GM10248 (cell line): Measurements from ENCODE around the gene NUP93.

ENCODE experiments used
- CTCF ChIA-PET: fragments of 300-600 bp; sonication (Branson Sonifier 250); formaldehyde crosslinking; extraction: SDS; loops from one replicate; lab custom pipeline; 2021; ENCODE audit warnings: antibody characterized with exemption; lab: Yijun Ruan, JAX
- POLR2A ChIA-PET: fragments of 350-650 bp; sonication (Branson Sonifier 250); formaldehyde crosslinking; extraction: SDS; loops from one replicate; lab custom pipeline; 2020; ENCODE audit warnings: antibody characterized with exemption; lab: Yijun Ruan, JAX
- DNase-seq: peaks from one replicate; pipeline ENCODE4 v3.0.0; 2012; ENCODE audit errors: extremely low spot score
- CTCF ChIP-seq: IDR thresholded peaks from 2 replicates; pipeline ENCODE4 v1.5.1; 2012; ENCODE audit warnings: mild to moderate bottlenecking, low read depth; ENCODE audit errors: extremely low read depth, missing control alignments, control extremely low read depth

Gene NUP93

GRCh38 chr16:56769677-56770076, 39.7 kb downstream of the NUP93 start:
- ChIA-PET POLR2A (no interaction called here), CTCF (interaction anchor here (0.9 to 1.2 kb wide), 3 partner anchors 8 to 37 kb away, joined by 3 to 4 read pairs (median 3); no protein-coding TSS in a partner anchor)
- TF ChIP-seq CTCF = no peak
- no peak for DNase-seq

GRCh38 chr16:56771558-56772279, 41.8 kb downstream of the NUP93 start:
- TF ChIP-seq CTCF = no peak
- CTCF ChIA-PET = interaction anchor here (2.0 kb wide), 1 partner anchor 15 kb away, joined by 5 read pairs; no protein-coding TSS in a partner anchor
- DNase-seq = no peak
- POLR2A ChIA-PET = no interaction called here

- POLR2A ChIA-PET = interaction anchor here (0.6 kb wide), 1 partner anchor 42 kb away, joined by 3 read pairs; no protein-coding TSS in a partner anchor
- CTCF ChIA-PET = interaction anchor here (1.3 to 2.3 kb wide), 3 partner anchors 12 to 30 kb away, joined by 4 to 6 read pairs (median 5); no protein-coding TSS in a partner anchor
Observed at GRCh38 chr16:56773532-56773931, 43.6 kb downstream of the NUP93 start.

GRCh38 chr16:56774016-56774680, 44.2 kb downstream of the NUP93 start:
- no peak for DNase-seq
- ChIA-PET POLR2A (interaction anchor here (0.7 kb wide), 1 partner anchor 248 kb away, joined by 5 read pairs; no protein-coding TSS in a partner anchor), CTCF (interaction anchor here (1.0 to 2.3 kb wide), 3 partner anchors 12 to 25 kb away, joined by 3 to 6 read pairs (median 5); no protein-coding TSS in a partner anchor)
- no peak for TF ChIP-seq CTCF

More at GRCh38 chr16:56773532-56773931, 43.6 kb downstream of the NUP93 start:
- TF ChIP-seq CTCF = no peak
- DNase-seq = no peak

GRCh38 chr16:56775162-56775561, 45.2 kb downstream of the NUP93 start:
- POLR2A ChIA-PET = no interaction called here
- CTCF ChIA-PET = interaction anchor here (2.3 kb wide), 1 partner anchor 14 kb away, joined by 6 read pairs; no protein-coding TSS in a partner anchor
- TF ChIP-seq CTCF = no peak
- DNase-seq = no peak

- POLR2A ChIA-PET = no interaction called here
- TF ChIP-seq CTCF = no peak
- CTCF ChIA-PET = interaction anchor here (1.2 to 4.9 kb wide), 3 partner anchors 16 to 407 kb away, joined by 3 to 21 read pairs (median 3); no protein-coding TSS in a partner anchor
- no peak for DNase-seq
Observed at GRCh38 chr16:56776562-56776961, 46.6 kb downstream of the NUP93 start.
